ENCODE data around the gene ZNF74. TPM values are rescaled to one million over a fixed set of nuclear protein-coding genes. Genes with fewer than 3 reads are reported as not detected.
"Not testable (repeated sequence)": the region's sequence is repeated elsewhere in the genome, so short reads cannot be mapped to it uniquely, and the experiment has no call there.

ZNF74 gene
- polyA plus RNA-seq, 1 donor, result 11.6 TPM

- not testable (repeated sequence) for H3K4me3 ChIP-seq (ENCODE audit: low read length); DNase-seq; H3K27ac ChIP-seq (ENCODE audit: low read length); H3K36me3 ChIP-seq (ENCODE audit: control insufficient read depth, insufficient read depth, low read length); H3K27me3 ChIP-seq (ENCODE audit: control insufficient read depth, insufficient read depth, low read length); H3K4me1 ChIP-seq (ENCODE audit: control insufficient read depth, insufficient read depth, low read length)
- peaks cover 29% of the 10 kb centered on the region for H3K9me3 ChIP-seq (ENCODE audit: control insufficient read depth, low read depth, low read length)
- WGBS (ENCODE audit: insufficient coverage, low lambda C conversion rate), result 100% methylated on average over 3 of the region's 145 CpGs
Observed at GRCh38 chr22:20360866-20361751, 32.8 kb upstream of the ZNF74 start.

DNA sequence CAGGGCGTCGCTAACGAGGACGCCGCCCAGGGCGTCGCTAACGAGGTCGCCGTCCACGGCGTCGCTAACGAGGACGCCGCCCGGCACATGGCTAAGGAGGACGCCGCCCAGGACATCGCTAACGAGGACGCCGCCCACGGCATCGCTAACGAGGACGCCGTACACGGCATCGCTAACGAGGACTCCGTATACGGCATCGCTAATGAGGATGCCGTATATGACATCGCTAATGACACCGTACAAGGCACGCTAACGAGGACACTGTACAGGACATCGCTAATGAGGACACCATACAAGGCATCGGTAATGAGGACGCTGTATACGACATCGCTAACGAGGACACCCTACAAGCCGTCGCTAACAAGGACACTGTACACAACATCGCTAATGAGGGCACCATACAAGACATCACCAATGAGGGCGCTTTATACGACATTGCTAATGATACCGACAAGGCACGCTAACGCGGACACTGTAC is 32.2 kb upstream of the ZNF74 start:
- no CpG with 5 or more reads among the region's 54 CpGs for WGBS (ENCODE audit: insufficient coverage, low lambda C conversion rate)
- not testable (repeated sequence) for H3K4me1 ChIP-seq (ENCODE audit: control insufficient read depth, insufficient read depth, low read length); H3K36me3 ChIP-seq (ENCODE audit: control insufficient read depth, insufficient read depth, low read length); H3K4me3 ChIP-seq (ENCODE audit: low read length); H3K27me3 ChIP-seq (ENCODE audit: control insufficient read depth, insufficient read depth, low read length); H3K27ac ChIP-seq (ENCODE audit: low read length); DNase-seq
- H3K9me3 ChIP-seq (ENCODE audit: control insufficient read depth, low read depth, low read length), result peaks cover 25% of the 10 kb centered on the region

- not testable (repeated sequence) for DNase-seq; H3K4me3 ChIP-seq (ENCODE audit: low read length); H3K4me1 ChIP-seq (ENCODE audit: control insufficient read depth, insufficient read depth, low read length); H3K36me3 ChIP-seq (ENCODE audit: control insufficient read depth, insufficient read depth, low read length); H3K27me3 ChIP-seq (ENCODE audit: control insufficient read depth, insufficient read depth, low read length); H3K27ac ChIP-seq (ENCODE audit: low read length)
- no CpG with 5 or more reads among the region's 10 CpGs for WGBS (ENCODE audit: insufficient coverage, low lambda C conversion rate)
- H3K9me3 ChIP-seq (ENCODE audit: control insufficient read depth, low read depth, low read length), result peaks cover 21% of the 10 kb centered on the region
Observed at GRCh38 chr22:20362403-20362802, 31.5 kb upstream of the ZNF74 start.

- H3K4me3 ChIP-seq (ENCODE audit: low read length); DNase-seq; H3K9me3 ChIP-seq (ENCODE audit: control insufficient read depth, low read depth, low read length); H3K36me3 ChIP-seq (ENCODE audit: control insufficient read depth, insufficient read depth, low read length); H3K27ac ChIP-seq (ENCODE audit: low read length); H3K27me3 ChIP-seq (ENCODE audit: control insufficient read depth, insufficient read depth, low read length); H3K4me1 ChIP-seq (ENCODE audit: control insufficient read depth, insufficient read depth, low read length): not testable (repeated sequence)
- no CpG with 5 or more reads among the region's 11 CpGs for WGBS (ENCODE audit: insufficient coverage, low lambda C conversion rate)
Observed at GRCh38 chr22:20364335-20365260, 29.4 kb upstream of the ZNF74 start.

GRCh38 chr22:20366841-20367240 is 27.1 kb upstream of the ZNF74 start:
- H3K36me3 ChIP-seq (ENCODE audit: control insufficient read depth, insufficient read depth, low read length); DNase-seq; H3K4me1 ChIP-seq (ENCODE audit: control insufficient read depth, insufficient read depth, low read length); H3K27ac ChIP-seq (ENCODE audit: low read length); H3K9me3 ChIP-seq (ENCODE audit: control insufficient read depth, low read depth, low read length); H3K4me3 ChIP-seq (ENCODE audit: low read length); H3K27me3 ChIP-seq (ENCODE audit: control insufficient read depth, insufficient read depth, low read length): not testable (repeated sequence)
- WGBS (ENCODE audit: insufficient coverage, low lambda C conversion rate), result no CpG with 5 or more reads among the region's 9 CpGs

DNA sequence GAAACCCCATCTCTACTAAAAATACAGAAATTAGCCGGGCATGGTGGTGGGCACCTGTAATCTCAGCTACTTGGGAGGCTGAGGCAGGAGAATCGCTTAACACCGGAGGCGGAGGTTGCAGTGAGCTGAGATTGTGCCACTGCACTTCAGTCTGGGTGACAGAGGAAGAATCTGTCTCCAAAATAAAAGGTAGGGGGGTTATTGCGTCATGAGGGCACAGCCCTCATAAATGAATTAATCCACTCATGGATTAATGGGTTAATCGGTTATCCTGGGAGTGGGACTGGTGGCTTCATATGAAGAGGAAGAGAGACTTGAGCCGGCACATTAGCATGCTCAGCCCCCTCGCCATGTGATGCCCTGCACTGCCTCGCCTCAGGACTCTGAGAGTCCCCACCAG is 25.1 kb upstream of the ZNF74 start:
- no CpG with 5 or more reads among the region's 9 CpGs for WGBS (ENCODE audit: insufficient coverage, low lambda C conversion rate)
- H3K36me3 ChIP-seq (ENCODE audit: control insufficient read depth, insufficient read depth, low read length); H3K27ac ChIP-seq (ENCODE audit: low read length); H3K4me3 ChIP-seq (ENCODE audit: low read length); H3K9me3 ChIP-seq (ENCODE audit: control insufficient read depth, low read depth, low read length); H3K27me3 ChIP-seq (ENCODE audit: control insufficient read depth, insufficient read depth, low read length); DNase-seq; H3K4me1 ChIP-seq (ENCODE audit: control insufficient read depth, insufficient read depth, low read length): not testable (repeated sequence)

- H3K4me3 ChIP-seq (ENCODE audit: low read length); H3K27ac ChIP-seq (ENCODE audit: low read length); H3K27me3 ChIP-seq (ENCODE audit: control insufficient read depth, insufficient read depth, low read length); H3K9me3 ChIP-seq (ENCODE audit: control insufficient read depth, low read depth, low read length); H3K36me3 ChIP-seq (ENCODE audit: control insufficient read depth, insufficient read depth, low read length); H3K4me1 ChIP-seq (ENCODE audit: control insufficient read depth, insufficient read depth, low read length); DNase-seq: not testable (repeated sequence)
- WGBS (ENCODE audit: insufficient coverage, low lambda C conversion rate), result no CpG with 5 or more reads among the region's 6 CpGs
Observed at GRCh38 chr22:20371687-20372086, 22.3 kb upstream of the ZNF74 start.

DNA sequence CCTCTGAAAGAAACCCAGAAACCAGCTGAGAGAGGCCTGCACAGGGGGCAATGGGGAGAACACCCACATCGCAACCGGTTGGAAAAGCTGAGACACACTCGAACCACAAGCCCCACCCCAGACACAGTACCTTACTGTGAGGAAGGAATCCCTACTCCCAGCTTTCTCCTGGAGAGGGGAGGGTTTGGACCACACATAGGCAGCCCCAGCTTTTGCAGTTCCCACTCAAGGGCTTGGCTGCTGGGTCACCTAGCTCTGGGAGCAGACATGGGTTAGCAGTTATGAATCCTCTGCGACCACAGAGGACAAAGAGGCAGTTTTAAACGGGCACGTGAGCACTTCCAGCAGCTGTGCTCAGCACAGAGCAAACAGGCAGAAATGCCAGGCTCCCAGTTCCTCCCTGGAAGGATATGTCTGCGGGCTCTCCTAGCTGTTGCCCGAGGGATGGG is 21.5 kb upstream of the ZNF74 start:
- H3K36me3 ChIP-seq (ENCODE audit: control insufficient read depth, insufficient read depth, low read length); H3K4me3 ChIP-seq (ENCODE audit: low read length); H3K4me1 ChIP-seq (ENCODE audit: control insufficient read depth, insufficient read depth, low read length); H3K27me3 ChIP-seq (ENCODE audit: control insufficient read depth, insufficient read depth, low read length); H3K27ac ChIP-seq (ENCODE audit: low read length); H3K9me3 ChIP-seq (ENCODE audit: control insufficient read depth, low read depth, low read length); DNase-seq: not testable (repeated sequence)
- WGBS (ENCODE audit: insufficient coverage, low lambda C conversion rate), result no CpG with 5 or more reads among the region's 8 CpGs

- WGBS (ENCODE audit: insufficient coverage, low lambda C conversion rate), result no CpG with 5 or more reads among the region's 6 CpGs
- H3K4me3 ChIP-seq (ENCODE audit: low read length); H3K27ac ChIP-seq (ENCODE audit: low read length); H3K9me3 ChIP-seq (ENCODE audit: control insufficient read depth, low read depth, low read length); DNase-seq; H3K4me1 ChIP-seq (ENCODE audit: control insufficient read depth, insufficient read depth, low read length); H3K27me3 ChIP-seq (ENCODE audit: control insufficient read depth, insufficient read depth, low read length); H3K36me3 ChIP-seq (ENCODE audit: control insufficient read depth, insufficient read depth, low read length): not testable (repeated sequence)
Observed at GRCh38 chr22:20373195-20373706, 20.7 kb upstream of the ZNF74 start.

GRCh38 chr22:20374130-20374529 is 19.8 kb upstream of the ZNF74 start:
- not testable (repeated sequence) for H3K36me3 ChIP-seq (ENCODE audit: control insufficient read depth, insufficient read depth, low read length); H3K27me3 ChIP-seq (ENCODE audit: control insufficient read depth, insufficient read depth, low read length); H3K4me1 ChIP-seq (ENCODE audit: control insufficient read depth, insufficient read depth, low read length); H3K9me3 ChIP-seq (ENCODE audit: control insufficient read depth, low read depth, low read length); DNase-seq; H3K4me3 ChIP-seq (ENCODE audit: low read length); H3K27ac ChIP-seq (ENCODE audit: low read length)
- 100% methylated on average over 1 of the region's 2 CpGs for WGBS (ENCODE audit: insufficient coverage, low lambda C conversion rate)

Data from large intestine (tissue), 3 donors.